Smooth muscle cell of trachea (primary cell): ENCODE measurements around the gene MNT. TPM values are rescaled to one million over a fixed set of nuclear protein-coding genes. Genes with fewer than 3 reads are reported as not detected.

ENCODE experiments used
- total RNA-seq: library from RNA; depleted of rRNA; stranded (reverse); fragments of >200 nt; gene quantifications from 2 replicates; pipeline ENCODE4 v1.2.1, GENCODE V29; 2014

Gene MNT
- total RNA-seq: 10.8 and 14.9 TPM in 2 replicates

DNA sequence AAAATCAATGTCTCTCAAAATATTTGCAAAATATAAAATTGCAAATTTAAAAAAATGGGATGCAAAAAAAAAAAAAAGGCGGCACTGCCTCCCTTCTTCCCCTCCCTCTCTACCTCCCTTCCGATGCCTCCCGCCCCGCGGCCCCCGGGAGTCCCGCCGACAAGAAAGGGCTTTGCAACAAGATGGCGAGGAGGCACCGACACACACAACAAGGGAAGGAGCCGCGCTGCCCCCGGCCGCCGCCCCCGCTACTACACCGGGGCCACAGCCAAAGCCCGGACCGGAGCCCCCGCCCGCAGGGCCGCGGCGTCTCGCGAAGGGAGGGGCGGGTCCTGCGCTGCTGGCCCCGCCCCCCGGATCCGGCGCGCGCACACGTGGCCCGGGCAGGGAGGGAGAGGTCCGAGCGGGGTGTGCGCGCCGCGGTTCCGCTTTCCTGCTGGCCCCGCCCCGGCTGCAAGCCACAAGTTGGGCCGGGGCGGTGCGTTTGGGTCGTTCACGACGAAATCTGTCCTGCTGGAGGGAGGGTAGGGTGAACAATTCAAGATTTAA lies at the start of gene MNT:
TSS of gene MNT (minus strand) at position 184 of the 549 bp plus-strand sequence. CDS start 348 bp downstream, outside the sequence.

DNA sequence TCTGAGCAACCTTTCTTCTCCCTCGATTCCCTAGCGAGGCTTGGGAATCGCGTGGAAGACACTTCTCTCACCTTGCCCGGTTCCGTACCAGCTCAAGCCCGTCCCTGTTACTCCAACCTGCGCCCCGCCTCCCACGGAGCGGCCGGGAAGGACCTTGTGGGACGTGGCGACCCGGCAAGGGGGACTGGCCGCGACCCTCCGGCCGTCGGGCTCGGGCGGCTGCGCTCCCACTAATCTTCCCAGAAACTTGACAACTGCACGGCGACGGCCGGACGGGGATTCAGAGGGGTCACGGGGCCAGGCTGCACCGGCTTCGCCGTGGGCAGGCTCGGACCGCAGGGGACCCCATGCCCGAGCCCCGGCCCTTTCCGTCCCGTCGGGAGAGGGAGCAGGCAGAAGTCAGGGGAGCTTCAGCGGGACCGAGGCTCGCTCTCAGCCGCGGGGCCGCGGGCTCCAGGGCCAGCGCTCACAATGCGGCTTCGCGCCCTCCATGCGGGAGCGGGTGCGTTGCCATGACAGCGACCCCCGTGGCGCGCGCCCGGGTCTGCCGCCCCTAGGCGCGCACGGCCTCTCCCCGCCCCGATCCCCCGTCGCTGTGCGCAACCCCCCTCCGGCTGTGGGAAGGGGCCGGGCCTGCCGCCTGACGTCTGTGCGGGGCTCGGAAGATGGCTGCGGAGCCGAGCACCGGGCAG lies 63.9 kb downstream of the MNT start, which contains the start of gene SGSM2:
TSS of gene SGSM2 (plus strand) at position 650 of the 692 bp plus-strand sequence. CDS start 188 bp downstream, outside the sequence.

GRCh38 chr17:2336215-2336851 lies 64.5 kb downstream of the MNT start, which contains the start of gene TSR1:
TSR1 (minus strand) TSS chr17:2336457; CDS start chr17:2336427, 30 bp downstream.

Other genes with a start within 250 kb of the MNT start
- gene SMG6, start 97.3 kb downstream of the MNT start, total RNA-seq: 44.8 and 51.4 TPM in 2 replicates
- 24.4 and 27.6 TPM in 2 replicates for gene SRR, start 97.1 kb downstream of the MNT start, total RNA-seq
- 46.4 and 67.6 TPM in 2 replicates for gene TSR1, start 64.6 kb downstream of the MNT start, total RNA-seq
- gene SGSM2, start 63.6 kb downstream of the MNT start, total RNA-seq: 37.2 and 75.4 TPM in 2 replicates
- gene METTL16, start 110.8 kb upstream of the MNT start, total RNA-seq: 16.9 and 19.3 TPM in 2 replicates
- gene PAFAH1B1, start 192.6 kb upstream of the MNT start, total RNA-seq: 98.1 and 146 TPM in 2 replicates